Suprapubic skin (tissue), 4 donors: Measurements from ENCODE around the gene SYNE2.

Experiments used
- EP300 ChIP-seq: sonication (generic); formaldehyde crosslinking; IDR thresholded peaks from one replicate; pipeline ENCODE4 v1.6.1; 2017; ENCODE audit warnings: antibody characterized with exemption
- POLR2A ChIP-seq, 2 donors: fragments of 450-650 bp; IDR thresholded peaks; one replicate each; pipeline ENCODE4 v1.6.1; 2017; ENCODE audit warnings: antibody characterized with exemption in 2 of 2, mild to moderate bottlenecking in 2 of 2, moderate library complexity in 2 of 2
- POLR2AphosphoS5 ChIP-seq, 3 donors: sonication (generic); formaldehyde crosslinking; IDR thresholded peaks; one replicate each; pipeline ENCODE4 v1.6.1; 2017; ENCODE audit warnings: antibody characterized with exemption in 3 of 3
- TF ChIP-seq, protein P1 (sequence below), 2 donors: fragments of 200-600 bp in 1 of 2; fragments of 450-650 bp in 1 of 2; sonication (generic) in 1 of 2; IDR thresholded peaks; one replicate each; pipeline ENCODE4 v1.5.1; 2016 to 2019; ENCODE audit warnings: antibody characterized with exemption in 2 of 2, mild to moderate bottlenecking in 1 of 2, moderate library complexity in 1 of 2

DNA sequence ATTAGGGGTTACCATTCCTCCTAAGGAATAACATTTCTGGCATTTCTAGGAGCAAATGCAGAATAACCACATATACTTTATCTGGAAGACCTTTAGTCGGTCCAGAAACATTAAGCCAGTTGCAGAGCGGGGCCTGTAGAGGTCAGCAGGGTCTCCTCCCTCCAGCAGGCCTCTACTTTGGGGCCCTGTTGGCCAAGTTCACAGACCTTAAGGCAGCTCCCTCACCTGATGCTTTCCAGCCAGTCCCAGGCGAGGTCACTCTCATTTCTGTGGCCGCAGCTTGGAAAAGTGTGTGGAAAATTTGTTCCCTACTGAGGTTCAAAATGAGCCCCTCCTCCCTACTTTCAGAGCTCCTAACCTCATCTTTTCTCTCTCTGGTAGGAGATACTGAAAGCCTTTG lies 367.3 kb downstream of the SYNE2 start:
- no peak for TF ChIP-seq POLR2A (IDR thresholded peaks at IDR 0.05)
- TF ChIP-seq, protein P1, sequence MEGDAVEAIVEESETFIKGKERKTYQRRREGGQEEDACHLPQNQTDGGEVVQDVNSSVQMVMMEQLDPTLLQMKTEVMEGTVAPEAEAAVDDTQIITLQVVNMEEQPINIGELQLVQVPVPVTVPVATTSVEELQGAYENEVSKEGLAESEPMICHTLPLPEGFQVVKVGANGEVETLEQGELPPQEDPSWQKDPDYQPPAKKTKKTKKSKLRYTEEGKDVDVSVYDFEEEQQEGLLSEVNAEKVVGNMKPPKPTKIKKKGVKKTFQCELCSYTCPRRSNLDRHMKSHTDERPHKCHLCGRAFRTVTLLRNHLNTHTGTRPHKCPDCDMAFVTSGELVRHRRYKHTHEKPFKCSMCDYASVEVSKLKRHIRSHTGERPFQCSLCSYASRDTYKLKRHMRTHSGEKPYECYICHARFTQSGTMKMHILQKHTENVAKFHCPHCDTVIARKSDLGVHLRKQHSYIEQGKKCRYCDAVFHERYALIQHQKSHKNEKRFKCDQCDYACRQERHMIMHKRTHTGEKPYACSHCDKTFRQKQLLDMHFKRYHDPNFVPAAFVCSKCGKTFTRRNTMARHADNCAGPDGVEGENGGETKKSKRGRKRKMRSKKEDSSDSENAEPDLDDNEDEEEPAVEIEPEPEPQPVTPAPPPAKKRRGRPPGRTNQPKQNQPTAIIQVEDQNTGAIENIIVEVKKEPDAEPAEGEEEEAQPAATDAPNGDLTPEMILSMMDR (IDR thresholded peaks at IDR 0.05) = no peak
- TF ChIP-seq EP300 = no peak
- TF ChIP-seq POLR2AphosphoS5 (IDR thresholded peaks at IDR 0.05) = no peak
